ENCODE results near the gene ATIC.

Gene ATIC

GRCh38 chr2:215391531-215391930, 79.7 kb downstream of the ATIC start:
- DNase-seq (ENCODE audit: low read depth) = no peak
- H3K4me3 ChIP-seq (ENCODE audit: low read depth, low read length) = no peak overlapping the region

- no peak for DNase-seq (ENCODE audit: low read depth)
- H3K4me3 ChIP-seq (ENCODE audit: low read depth, low read length) = no peak overlapping the region
Observed at GRCh38 chr2:215392164-215392563, 80.3 kb downstream of the ATIC start.

GRCh38 chr2:215392687-215393270, 80.9 kb downstream of the ATIC start:
- no peak overlapping the region for H3K4me3 ChIP-seq (ENCODE audit: low read depth, low read length)
- DNase-seq (ENCODE audit: low read depth) = no peak

GRCh38 chr2:215394102-215394805, 82.4 kb downstream of the ATIC start:
- H3K4me3 ChIP-seq (ENCODE audit: low read depth, low read length) = no peak overlapping the region
- no peak for DNase-seq (ENCODE audit: low read depth)

- DNase-seq (ENCODE audit: low read depth) = no peak
- no peak overlapping the region for H3K4me3 ChIP-seq (ENCODE audit: low read depth, low read length)
Observed at GRCh38 chr2:215395687-215396460, 84.0 kb downstream of the ATIC start.

- H3K4me3 ChIP-seq (ENCODE audit: low read depth, low read length) = no peak overlapping the region
- DNase-seq (ENCODE audit: low read depth) = peak; percentile 35
Observed at GRCh38 chr2:215396595-215397313, 84.9 kb downstream of the ATIC start.

GRCh38 chr2:215397632-215398341, 85.9 kb downstream of the ATIC start:
- H3K4me3 ChIP-seq (ENCODE audit: low read depth, low read length) = no peak overlapping the region
- no peak for DNase-seq (ENCODE audit: low read depth)

- no peak overlapping the region for H3K4me3 ChIP-seq (ENCODE audit: low read depth, low read length)
- no peak for DNase-seq (ENCODE audit: low read depth)
Observed at GRCh38 chr2:215399067-215399716, 87.3 kb downstream of the ATIC start.
